Measurements from ENCODE around the gene HEYL.

The HEYL gene

DNA sequence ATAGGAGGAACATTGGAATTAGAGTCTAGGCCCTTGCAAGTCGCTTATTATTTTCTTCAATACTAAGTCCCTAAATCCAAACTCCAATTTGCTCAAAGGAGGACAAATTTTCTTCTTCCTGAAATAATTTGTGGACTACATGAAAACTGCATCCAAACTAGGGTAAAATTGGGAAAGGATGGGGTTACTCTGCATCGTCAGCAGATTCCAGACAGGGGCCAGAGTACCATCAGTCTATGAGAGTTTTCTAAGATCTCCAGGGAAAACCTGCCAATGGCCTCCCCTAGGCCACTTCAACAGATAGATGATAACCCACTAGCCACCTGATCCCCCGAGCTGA lies 508 bp downstream of the HEYL start:
- no peak for DNase-seq

- DNase-seq, result no peak
Observed at GRCh38 chr1:39637361-39637760, 2.1 kb downstream of the HEYL start.

- DNase-seq, result no peak
Observed at GRCh38 chr1:39635871-39636210, 3.6 kb downstream of the HEYL start.

- DNase-seq, result no peak
Observed at GRCh38 chr1:39635205-39635870, 4.1 kb downstream of the HEYL start.

DNA sequence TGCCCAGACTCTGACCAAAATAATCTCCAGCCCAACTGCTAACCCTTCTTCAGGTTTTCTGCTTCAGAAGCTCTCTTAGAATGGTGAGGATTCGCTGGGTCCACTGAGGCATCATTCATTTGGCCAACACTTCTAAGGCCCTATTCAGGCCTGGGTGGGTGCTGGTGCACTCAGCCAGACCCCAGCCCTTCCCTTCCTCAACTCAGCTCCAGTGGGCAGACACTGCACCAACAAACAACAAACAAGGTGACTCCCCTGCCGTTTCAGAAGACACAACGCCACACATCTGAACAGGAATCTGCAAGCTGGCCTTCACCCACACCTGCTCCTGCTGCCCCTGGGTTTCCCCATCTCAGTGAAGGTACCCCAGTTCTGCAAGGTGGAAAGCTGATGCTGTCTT lies 6.0 kb downstream of the HEYL start:
- peak; percentile 41 for DNase-seq

- peak; percentile 75 for DNase-seq
Observed at GRCh38 chr1:39632682-39633417, 6.6 kb downstream of the HEYL start.

DNA sequence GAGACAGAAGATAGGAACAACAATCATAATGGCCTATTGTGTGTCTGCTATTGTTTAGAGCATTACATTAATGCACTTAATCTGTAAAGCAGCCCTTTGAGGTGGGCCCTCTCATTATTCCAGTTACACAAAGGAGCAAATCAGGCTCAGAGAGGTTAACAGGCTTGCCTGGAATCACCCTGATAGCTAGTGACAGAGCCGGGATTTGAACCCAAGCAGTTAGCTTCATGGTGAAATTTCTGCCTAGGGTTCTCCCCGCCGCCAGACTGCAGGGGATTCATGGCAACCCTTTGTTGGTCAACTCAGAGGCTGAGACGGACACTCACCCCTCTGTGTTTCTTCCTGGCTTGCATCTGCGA lies 7.1 kb downstream of the HEYL start:
- DNase-seq, result no peak

DNA sequence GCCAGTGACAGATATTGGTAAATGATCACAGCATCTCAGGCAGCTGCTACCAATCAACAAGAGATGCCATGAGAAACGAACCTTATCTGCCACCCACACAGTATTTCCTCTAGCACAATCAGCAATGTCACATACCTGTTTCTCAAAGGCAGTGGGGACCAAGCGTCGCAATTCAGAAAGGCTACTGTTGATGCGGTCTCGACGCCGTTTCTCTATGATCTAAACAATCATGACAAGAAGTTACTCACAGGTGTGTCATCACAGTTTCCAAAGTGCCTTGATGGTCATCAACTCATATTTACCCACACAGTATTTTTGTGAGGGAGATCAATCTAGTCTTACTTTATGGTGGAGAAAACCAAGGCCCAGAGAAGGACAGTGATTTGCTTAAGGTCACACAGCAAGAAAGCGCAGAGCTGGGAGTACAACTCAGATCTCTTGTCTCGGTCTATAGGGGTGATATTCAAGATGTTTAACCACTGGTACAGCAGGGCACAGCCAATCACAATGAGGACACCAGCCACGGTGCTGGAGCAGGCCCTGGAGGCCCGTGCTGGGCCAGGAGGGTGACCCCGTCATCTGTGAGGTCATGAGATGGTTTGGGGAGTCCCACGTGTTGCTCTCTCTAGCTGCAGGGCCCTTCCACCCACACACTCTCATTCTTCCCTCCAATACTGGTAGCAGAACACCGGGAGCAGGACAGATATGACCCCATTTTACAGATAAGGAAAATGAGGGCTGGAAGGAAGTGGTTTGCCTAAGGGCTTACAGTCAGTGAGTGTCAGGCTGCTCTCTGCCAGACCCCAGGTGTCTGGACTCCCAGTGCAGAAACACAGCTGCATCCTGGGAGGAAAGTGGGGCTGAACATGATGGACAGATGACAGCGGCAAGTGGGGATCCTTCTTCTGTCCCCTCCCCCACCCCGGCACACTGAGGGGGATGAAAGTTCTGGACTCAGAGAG lies 7.8 kb downstream of the HEYL start:
- DNase-seq, result no peak

DNA sequence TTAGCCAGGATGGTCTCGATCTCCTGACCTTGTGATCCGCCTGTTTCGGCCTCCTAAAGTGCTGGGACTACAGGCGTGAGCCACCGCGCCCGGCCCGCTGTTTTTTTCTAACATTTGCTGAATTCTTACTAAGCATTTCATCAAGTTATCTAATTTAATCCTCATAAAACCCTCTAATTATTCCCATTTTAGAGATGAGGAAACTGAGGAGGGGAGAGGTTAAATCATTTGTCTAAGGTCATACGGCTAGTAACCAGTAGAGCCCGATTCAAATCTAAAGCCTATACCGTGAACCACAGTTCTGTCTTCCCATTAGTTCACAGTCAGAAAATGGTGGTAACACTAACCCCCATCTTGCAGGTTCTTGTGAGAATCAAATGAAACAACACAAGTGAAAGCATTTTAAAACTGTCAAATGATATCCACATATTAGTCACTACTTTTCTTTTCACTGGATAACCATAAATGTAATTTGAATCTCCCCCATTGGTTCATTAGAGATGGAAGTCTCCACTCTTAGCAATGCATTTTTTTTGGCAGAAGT lies 10.6 kb downstream of the HEYL start:
- no peak for DNase-seq

GRCh38 chr1:39626646-39627045 lies 12.8 kb downstream of the HEYL start:
- DNase-seq, result no peak

- DNase-seq, result peak; percentile 35
Observed at GRCh38 chr1:39625462-39626273, 13.8 kb downstream of the HEYL start.

GRCh38 chr1:39625009-39625408 lies 14.4 kb downstream of the HEYL start:
- no peak for DNase-seq

DNA sequence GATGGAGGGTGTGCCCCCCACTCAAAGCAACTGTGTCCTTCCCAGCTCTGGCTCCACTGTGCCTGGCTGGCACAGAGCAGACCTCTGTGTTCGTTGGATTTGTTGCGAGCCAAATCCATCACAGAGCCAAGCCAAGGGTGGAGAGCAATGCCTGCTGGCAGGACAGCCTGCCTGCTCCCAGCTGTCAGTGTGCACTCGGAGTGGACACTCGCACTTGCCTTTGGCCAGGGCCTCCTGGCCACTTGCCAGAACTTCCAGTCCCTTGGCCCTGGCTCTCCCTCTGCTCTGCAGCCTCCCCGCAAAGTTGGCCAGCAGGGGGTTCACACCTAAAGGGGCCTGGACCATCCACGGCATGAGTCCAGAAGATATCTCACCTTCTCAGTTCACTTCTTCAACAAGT lies 16.4 kb downstream of the HEYL start:
- no peak for DNase-seq

DNA sequence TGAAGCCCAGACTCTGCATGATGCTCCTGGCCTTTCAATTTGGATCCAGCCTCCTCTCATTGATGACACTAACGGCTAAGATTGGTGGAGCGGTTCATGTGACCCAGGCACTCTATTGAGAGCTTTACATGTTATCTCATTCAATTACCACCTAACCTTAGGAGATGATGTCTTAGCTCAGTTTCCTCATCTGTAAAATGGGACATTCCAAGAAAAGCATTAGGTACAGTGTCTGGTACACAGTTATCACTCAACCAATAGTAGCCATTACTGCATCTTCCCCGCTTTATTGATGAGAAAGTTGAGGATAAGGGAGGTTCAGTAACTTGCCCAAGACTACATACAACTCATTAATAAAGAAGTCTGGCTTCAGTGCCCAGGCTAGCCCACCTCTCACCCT lies 17.0 kb downstream of the HEYL start:
- no peak for DNase-seq

GRCh38 chr1:39620659-39621165 lies 18.7 kb downstream of the HEYL start:
- no peak for DNase-seq

DNA sequence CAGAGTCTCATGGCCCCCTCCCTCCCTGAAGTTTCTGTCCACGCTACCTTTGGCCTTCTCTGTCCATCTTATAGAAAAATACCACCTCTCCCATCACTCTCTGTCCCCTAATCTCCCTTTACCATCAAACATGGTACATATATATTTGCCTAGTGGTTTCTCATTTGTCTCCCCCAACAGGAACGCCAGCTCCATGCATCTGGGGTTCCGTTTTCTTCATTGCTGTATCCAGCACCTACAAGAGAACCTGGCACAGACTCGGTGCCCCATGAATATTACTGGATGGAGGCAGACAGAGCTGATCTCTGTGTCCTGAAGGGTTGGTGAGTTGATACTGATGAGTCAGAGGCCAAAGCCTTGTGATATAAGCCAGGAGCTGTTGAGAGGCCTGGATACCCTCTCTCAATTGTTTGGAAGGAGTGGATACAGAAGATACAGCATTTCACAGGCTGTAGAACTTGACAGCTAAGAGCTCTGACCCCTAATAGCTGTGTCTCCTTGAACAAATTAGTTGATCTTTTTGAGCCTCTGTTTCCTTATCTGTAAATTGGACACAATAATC lies 21.9 kb downstream of the HEYL start:
- no peak for DNase-seq

DNA sequence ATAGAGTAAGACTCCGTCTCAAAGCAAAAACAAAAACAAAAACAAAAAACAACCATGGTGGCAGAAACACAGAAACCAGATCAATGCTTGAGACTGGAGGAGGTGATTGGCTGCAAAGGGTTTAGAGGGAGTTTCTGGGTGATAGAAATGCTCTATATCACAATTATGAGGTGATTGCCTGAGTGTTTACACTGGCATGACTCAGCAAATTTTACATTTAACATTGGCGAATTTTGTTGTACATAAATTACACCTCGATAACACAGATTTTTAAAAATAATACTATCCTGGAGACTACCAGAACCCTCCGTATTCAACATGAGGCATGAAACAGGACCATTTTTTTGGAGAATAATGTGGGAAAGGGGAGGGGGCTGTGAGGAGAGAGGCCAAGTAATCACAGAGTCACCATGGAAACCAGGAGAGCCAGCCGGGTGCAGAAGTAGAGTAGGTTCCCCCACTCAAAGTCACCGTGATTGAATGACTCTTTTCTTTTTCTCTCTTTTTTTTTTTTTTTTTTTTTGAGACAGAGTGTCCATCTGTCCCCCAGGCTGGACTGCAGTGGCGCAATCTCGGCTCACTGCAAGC lies 24.3 kb downstream of the HEYL start:
- DNase-seq, result no peak

- DNase-seq, result no peak
Observed at GRCh38 chr1:39614488-39614887, 25.0 kb downstream of the HEYL start.

DNA sequence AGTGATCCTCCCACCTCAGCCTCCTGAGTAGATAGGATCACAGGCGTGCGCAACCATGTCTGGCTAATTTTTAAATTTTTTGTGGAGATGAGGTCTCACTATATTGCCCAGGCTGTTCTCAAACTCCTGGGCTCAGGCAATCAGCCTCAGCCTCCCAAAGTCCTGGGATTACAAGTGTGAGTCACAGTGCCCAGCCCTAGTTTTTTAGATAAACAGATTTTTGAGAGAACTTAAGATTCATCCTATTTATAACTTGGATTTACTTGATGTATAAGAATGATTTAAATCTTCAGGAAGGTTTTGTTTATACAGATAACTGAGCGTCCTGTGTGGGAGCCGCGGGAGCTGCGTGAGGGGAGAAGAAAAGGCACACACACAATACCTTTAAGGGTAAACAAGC lies 26.2 kb downstream of the HEYL start:
- DNase-seq, result no peak

- peak; percentile 66 for DNase-seq
Observed at GRCh38 chr1:39609618-39610331, 29.7 kb downstream of the HEYL start.

DNA sequence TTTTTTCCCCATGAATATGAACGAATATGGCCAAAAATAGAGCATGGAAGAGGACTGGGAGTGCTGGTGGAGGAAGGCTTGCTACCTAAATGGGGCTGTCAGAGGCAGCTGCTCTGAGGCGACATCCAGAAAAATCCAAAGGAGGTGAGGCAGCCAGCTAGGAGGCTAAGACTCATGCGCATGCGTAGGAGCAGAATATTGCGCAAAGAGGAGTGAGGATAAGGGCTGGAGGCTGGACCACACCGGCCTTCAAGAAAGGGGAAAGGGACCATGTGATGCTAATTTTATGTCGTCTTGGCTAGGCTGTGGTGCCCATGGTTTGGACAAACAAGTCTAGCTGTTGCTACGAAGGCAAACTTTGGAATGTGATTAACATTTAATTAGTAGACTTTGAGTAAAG lies 30.5 kb downstream of the HEYL start:
- no peak for DNase-seq

Measured in right kidney (tissue), 1 donor.